ENCODE results near the gene MYO1D.

DNA sequence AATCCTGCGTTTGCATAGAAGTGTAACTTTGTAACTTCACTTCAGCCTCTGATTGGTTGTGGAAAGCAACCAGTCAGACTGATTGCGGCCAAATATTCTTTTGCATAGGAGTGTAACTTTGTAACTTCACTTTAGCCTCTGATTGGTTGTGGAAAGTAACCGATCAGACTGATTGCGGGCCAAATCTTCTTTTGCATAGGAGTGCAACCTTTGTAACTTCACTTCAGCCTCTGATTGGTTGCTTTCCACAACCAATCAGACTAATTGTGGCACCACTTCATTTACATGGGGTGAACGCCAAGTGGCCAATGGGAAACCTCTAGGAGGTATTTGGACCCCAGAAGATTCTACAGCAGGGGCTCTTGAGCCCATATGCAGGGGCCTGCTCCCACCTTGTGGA, 49.3 kb upstream of the MYO1D start:
- TF ChIP-seq, protein P1, sequence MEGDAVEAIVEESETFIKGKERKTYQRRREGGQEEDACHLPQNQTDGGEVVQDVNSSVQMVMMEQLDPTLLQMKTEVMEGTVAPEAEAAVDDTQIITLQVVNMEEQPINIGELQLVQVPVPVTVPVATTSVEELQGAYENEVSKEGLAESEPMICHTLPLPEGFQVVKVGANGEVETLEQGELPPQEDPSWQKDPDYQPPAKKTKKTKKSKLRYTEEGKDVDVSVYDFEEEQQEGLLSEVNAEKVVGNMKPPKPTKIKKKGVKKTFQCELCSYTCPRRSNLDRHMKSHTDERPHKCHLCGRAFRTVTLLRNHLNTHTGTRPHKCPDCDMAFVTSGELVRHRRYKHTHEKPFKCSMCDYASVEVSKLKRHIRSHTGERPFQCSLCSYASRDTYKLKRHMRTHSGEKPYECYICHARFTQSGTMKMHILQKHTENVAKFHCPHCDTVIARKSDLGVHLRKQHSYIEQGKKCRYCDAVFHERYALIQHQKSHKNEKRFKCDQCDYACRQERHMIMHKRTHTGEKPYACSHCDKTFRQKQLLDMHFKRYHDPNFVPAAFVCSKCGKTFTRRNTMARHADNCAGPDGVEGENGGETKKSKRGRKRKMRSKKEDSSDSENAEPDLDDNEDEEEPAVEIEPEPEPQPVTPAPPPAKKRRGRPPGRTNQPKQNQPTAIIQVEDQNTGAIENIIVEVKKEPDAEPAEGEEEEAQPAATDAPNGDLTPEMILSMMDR (IDR thresholded peaks at IDR 0.05; ENCODE audit: extremely low read depth in 1 of 2, insufficient read depth in 1 of 2, low read depth in 1 of 2, low read length in 2 of 2), result no peak
- no peak for TF ChIP-seq POLR2AphosphoS5 (IDR thresholded peaks at IDR 0.05; ENCODE audit: insufficient read depth, low read depth, low read length)
- TF ChIP-seq EZH2 (IDR thresholded peaks at IDR 0.05; ENCODE audit: borderline replicate concordance, low read depth, low read length, severe bottlenecking), result no peak
